GM23338 (cell line): ENCODE measurements around the gene ERAP2. TPM values are rescaled to one million over a fixed set of nuclear protein-coding genes. Genes with fewer than 3 reads are reported as not detected.

ENCODE experiments used
- ATAC-seq: fragments of 200-7000 bp; cut with Tn5 transposase; 3 replicates; pipeline ENCODE4 v1.9.1; 2020
- DNase-seq: peaks from one replicate; pipeline ENCODE4 v3.0.0-alpha.2; 2015; ENCODE audit warnings: low spot score
- H2AFZ ChIP-seq: fragments of 200-600 bp; sonication (generic); 2 replicates; pipeline ENCODE4 v1.8.0; 2016; ENCODE audit warnings: antibody characterized with exemption, mild to moderate bottlenecking, moderate library complexity
- H3F3A ChIP-seq: fragments of 200-600 bp; sonication (generic); replicated peaks from 2 replicates; pipeline ENCODE4 v1.8.0; 2017; ENCODE audit warnings: antibody characterized with exemption, mixed run types, low read depth
- H3K27ac ChIP-seq: fragments of 200-600 bp; sonication (generic); 2 replicates; pipeline ENCODE4 v1.6.1; 2016; ENCODE audit warnings: low read depth
- H3K27me3 ChIP-seq: fragments of 200-600 bp; sonication (generic); 2 replicates; pipeline ENCODE4 v1.8.0; 2016; ENCODE audit warnings: mild to moderate bottlenecking, mixed run types, moderate library complexity; ENCODE audit not compliant: insufficient read depth
- H3K36me3 ChIP-seq: fragments of 200-600 bp; sonication (generic); 2 replicates; pipeline ENCODE4 v1.8.0; 2016; ENCODE audit warnings: mild to moderate bottlenecking; ENCODE audit not compliant: insufficient read depth
- H3K4me1 ChIP-seq: fragments of 200-600 bp; sonication (generic); 2 replicates; pipeline ENCODE4 v1.8.0; 2016; ENCODE audit warnings: mild to moderate bottlenecking, moderate library complexity; ENCODE audit not compliant: insufficient read depth
- H3K4me2 ChIP-seq: fragments of 200-600 bp; sonication (generic); 2 replicates; pipeline ENCODE4 v1.7.1; 2017; ENCODE audit warnings: mixed run types
- H3K4me3 ChIP-seq: fragments of 200-600 bp; sonication (generic); 2 replicates; pipeline ENCODE4 v1.6.1; 2016; ENCODE audit warnings: mixed run types
- H3K79me2 ChIP-seq: fragments of 200-600 bp; sonication (generic); replicated peaks from 2 replicates; pipeline ENCODE4 v1.8.0; 2017; ENCODE audit warnings: mild to moderate bottlenecking; ENCODE audit not compliant: insufficient read depth
- H3K9me2 ChIP-seq: fragments of 200-600 bp; sonication (generic); 2 replicates; pipeline ENCODE4 v1.8.0; 2017; ENCODE audit not compliant: insufficient read depth
- H4K20me1 ChIP-seq: fragments of 200-600 bp; sonication (generic); replicated peaks from 2 replicates; pipeline ENCODE4 v1.8.0; 2017; ENCODE audit warnings: mild to moderate bottlenecking; ENCODE audit not compliant: insufficient read depth
- H3K27ac Mint-ChIP-seq: 2 replicates; pipeline ENCODE4 v1.8.0; 2020; ENCODE audit warnings: inconsistent platforms, mild to moderate bottlenecking, moderate library complexity, mixed read lengths
- H3K27me3 Mint-ChIP-seq: 3 replicates; pipeline ENCODE4 v1.8.0; 2022; ENCODE audit warnings: low read depth, mild to moderate bottlenecking, moderate library complexity, mixed read lengths, inconsistent platforms; ENCODE audit not compliant: insufficient read depth, poor library complexity
- H3K36me3 Mint-ChIP-seq: 3 replicates; pipeline ENCODE4 v1.8.0; 2021; ENCODE audit warnings: low read depth, mild to moderate bottlenecking, inconsistent platforms, moderate library complexity, mixed read lengths
- H3K4me1 Mint-ChIP-seq: 3 replicates; pipeline ENCODE4 v1.8.0; 2020; ENCODE audit warnings: mild to moderate bottlenecking, inconsistent platforms, mixed read lengths
- H3K4me3 Mint-ChIP-seq: 3 replicates; pipeline ENCODE4 v1.8.0; 2021; ENCODE audit warnings: moderate library complexity, mild to moderate bottlenecking, inconsistent platforms, mixed read lengths
- H3K9me3 Mint-ChIP-seq: 3 replicates; pipeline ENCODE4 v1.8.0; 2020; ENCODE audit warnings: moderate library complexity, mild to moderate bottlenecking, inconsistent platforms, mixed read lengths
- CREB1 ChIP-seq: fragments of 250-450 bp; sonication (Bioruptor Pico); IDR thresholded peaks from 2 replicates; pipeline ENCODE4 v1.5.0; 2020; ENCODE audit warnings: low read depth, mild to moderate bottlenecking, moderate library complexity
- EZH2 ChIP-seq: fragments of 200-600 bp; sonication (generic); IDR thresholded peaks from one replicate; pipeline ENCODE4 v1.8.0; 2017; ENCODE audit warnings: antibody characterized with exemption, mild to moderate bottlenecking, low read depth; ENCODE audit not compliant: unreplicated experiment
- EZH2phosphoT487 ChIP-seq: fragments of 200-600 bp; sonication (generic); IDR thresholded peaks from one replicate; pipeline ENCODE4 v1.8.1; 2018; ENCODE audit warnings: antibody characterized with exemption; ENCODE audit not compliant: unreplicated experiment
- JUNB ChIP-seq: IDR thresholded peaks from one replicate; pipeline ENCODE4 v1.6.1; 2016; ENCODE audit warnings: antibody characterized with exemption; ENCODE audit not compliant: unreplicated experiment
- NANOG ChIP-seq: IDR thresholded peaks from 2 replicates; pipeline ENCODE4 v1.6.1; 2016; ENCODE audit warnings: antibody characterized with exemption, borderline replicate concordance
- POLR2AphosphoS5 ChIP-seq: IDR thresholded peaks from 2 replicates; pipeline ENCODE4 v1.6.1; 2016; ENCODE audit warnings: antibody characterized with exemption, low read depth
- REST ChIP-seq: IDR thresholded peaks from one replicate; pipeline ENCODE4 v1.6.1; 2018; ENCODE audit warnings: antibody characterized with exemption; ENCODE audit not compliant: unreplicated experiment
- STAT1 ChIP-seq: IDR thresholded peaks from one replicate; pipeline ENCODE4 v1.6.1; 2016; ENCODE audit warnings: antibody characterized with exemption; ENCODE audit not compliant: unreplicated experiment
- ZNF114 ChIP-seq: fragments of 250-450 bp; sonication (Bioruptor Pico); IDR thresholded peaks from 2 replicates; pipeline ENCODE4 v1.5.0; 2020; ENCODE audit warnings: mild to moderate bottlenecking, moderate library complexity
- ZNF331 ChIP-seq: fragments of 250-450 bp; sonication (Bioruptor Pico); IDR thresholded peaks from 2 replicates; pipeline ENCODE4 v1.5.0; 2020; ENCODE audit warnings: low read depth, mild to moderate bottlenecking, moderate library complexity
- polyA plus RNA-seq: library from polyadenylated mRNA; unstranded; fragments of >200 nt; fragmentation: Nextera tagmentation; extraction: Ambion mirVana; gene quantifications from 2 replicates; pipeline ENCODE4 v1.2.1, GENCODE V29; 2016
- total RNA-seq: library from RNA; depleted of rRNA; stranded (reverse); fragments of >200 nt; shearing (Covaris generic); gene quantifications from 2 replicates; pipeline ENCODE4 v1.2.3, GENCODE V29; 2014
- TF ChIP-seq, protein P1 (sequence below), 2 experiments: fragments of 200-600 bp in 1 of 2; sonication (generic) in 1 of 2; conservative IDR thresholded peaks; 2 replicates each; pipeline versions ENCODE4 v1.5.1 to v1.6.1; 2016 to 2017; ENCODE audit warnings: antibody characterized with exemption in 2 of 2, low read depth in 2 of 2, mild to moderate bottlenecking in 2 of 2, moderate library complexity in 1 of 2
- TF ChIP-seq, protein P2 (sequence below): fragments of 250-450 bp; sonication (Bioruptor Pico); IDR thresholded peaks from 2 replicates; pipeline ENCODE4 v1.5.0; 2020; ENCODE audit warnings: mild to moderate bottlenecking, moderate library complexity
- TF ChIP-seq, protein P3 (sequence below): IDR thresholded peaks from 2 replicates; pipeline ENCODE4 v1.6.1; 2016; ENCODE audit warnings: antibody characterized with exemption

The ERAP2 gene
- total and polyA plus RNA-seq, 2 experiments from 2014 or later, result 0.73 TPM; not detected in 1

DNA sequence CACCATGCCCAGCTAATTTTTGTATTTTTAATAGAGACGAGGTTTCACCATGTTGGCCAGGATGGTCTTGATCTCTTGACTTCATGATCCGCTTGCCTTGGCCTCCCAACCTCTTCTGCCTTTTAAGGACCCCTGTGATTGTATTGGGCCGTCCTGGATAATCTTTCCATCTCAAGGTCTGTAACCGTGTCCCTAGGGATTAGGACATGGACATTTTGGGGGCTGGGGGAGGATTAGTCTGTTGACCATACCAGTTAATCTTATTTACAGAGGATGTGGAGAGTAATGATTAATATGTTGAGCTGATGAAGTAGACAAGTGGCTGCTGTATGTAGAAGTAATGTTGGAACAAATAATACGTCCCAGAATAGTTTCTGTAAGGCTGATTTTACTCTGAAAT is 82.7 kb downstream of the ERAP2 start:
- H3K36me3 Mint-ChIP-seq, result no peaks in the 10 kb centered on the region
- no peak overlapping the region for H3K4me3 Mint-ChIP-seq
- DNase-seq (no peak), ATAC-seq (no peak)
- Histone ChIP-seq H3K79me2 (peaks cover 9% of the 10 kb centered on the region; the same call in 1 of the 2 replicates), H3K4me1 (no peaks in the 10 kb centered on the region), H3K4me2 (no peak overlapping the region), H2AFZ (no peak overlapping the region), H3K27me3 (no peaks in the 10 kb centered on the region), H3F3A (no peaks in the 10 kb centered on the region), H3K9me2 (no peaks in the 10 kb centered on the region), H3K4me3 (no peak overlapping the region), H3K27ac (no peak overlapping the region), H4K20me1 (no peaks in the 10 kb centered on the region), H3K36me3 (no peaks in the 10 kb centered on the region)
- TF ChIP-seq NANOG (no peak), STAT1 (no peak), EZH2phosphoT487 (no peak), ZNF331 (CRISPR knock-in tag) (no peak), POLR2AphosphoS5 (no peak), JUNB (no peak), CREB1 (CRISPR knock-in tag) (no peak), REST (no peak), EZH2 (no peak), ZNF114 (CRISPR knock-in tag) (no peak)
- TF ChIP-seq, protein P1, sequence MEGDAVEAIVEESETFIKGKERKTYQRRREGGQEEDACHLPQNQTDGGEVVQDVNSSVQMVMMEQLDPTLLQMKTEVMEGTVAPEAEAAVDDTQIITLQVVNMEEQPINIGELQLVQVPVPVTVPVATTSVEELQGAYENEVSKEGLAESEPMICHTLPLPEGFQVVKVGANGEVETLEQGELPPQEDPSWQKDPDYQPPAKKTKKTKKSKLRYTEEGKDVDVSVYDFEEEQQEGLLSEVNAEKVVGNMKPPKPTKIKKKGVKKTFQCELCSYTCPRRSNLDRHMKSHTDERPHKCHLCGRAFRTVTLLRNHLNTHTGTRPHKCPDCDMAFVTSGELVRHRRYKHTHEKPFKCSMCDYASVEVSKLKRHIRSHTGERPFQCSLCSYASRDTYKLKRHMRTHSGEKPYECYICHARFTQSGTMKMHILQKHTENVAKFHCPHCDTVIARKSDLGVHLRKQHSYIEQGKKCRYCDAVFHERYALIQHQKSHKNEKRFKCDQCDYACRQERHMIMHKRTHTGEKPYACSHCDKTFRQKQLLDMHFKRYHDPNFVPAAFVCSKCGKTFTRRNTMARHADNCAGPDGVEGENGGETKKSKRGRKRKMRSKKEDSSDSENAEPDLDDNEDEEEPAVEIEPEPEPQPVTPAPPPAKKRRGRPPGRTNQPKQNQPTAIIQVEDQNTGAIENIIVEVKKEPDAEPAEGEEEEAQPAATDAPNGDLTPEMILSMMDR (conservative IDR thresholded peaks at IDR 0.05; ENCODE audit: low read depth in 2 of 2), result no peak
- TF ChIP-seq, protein P2, sequence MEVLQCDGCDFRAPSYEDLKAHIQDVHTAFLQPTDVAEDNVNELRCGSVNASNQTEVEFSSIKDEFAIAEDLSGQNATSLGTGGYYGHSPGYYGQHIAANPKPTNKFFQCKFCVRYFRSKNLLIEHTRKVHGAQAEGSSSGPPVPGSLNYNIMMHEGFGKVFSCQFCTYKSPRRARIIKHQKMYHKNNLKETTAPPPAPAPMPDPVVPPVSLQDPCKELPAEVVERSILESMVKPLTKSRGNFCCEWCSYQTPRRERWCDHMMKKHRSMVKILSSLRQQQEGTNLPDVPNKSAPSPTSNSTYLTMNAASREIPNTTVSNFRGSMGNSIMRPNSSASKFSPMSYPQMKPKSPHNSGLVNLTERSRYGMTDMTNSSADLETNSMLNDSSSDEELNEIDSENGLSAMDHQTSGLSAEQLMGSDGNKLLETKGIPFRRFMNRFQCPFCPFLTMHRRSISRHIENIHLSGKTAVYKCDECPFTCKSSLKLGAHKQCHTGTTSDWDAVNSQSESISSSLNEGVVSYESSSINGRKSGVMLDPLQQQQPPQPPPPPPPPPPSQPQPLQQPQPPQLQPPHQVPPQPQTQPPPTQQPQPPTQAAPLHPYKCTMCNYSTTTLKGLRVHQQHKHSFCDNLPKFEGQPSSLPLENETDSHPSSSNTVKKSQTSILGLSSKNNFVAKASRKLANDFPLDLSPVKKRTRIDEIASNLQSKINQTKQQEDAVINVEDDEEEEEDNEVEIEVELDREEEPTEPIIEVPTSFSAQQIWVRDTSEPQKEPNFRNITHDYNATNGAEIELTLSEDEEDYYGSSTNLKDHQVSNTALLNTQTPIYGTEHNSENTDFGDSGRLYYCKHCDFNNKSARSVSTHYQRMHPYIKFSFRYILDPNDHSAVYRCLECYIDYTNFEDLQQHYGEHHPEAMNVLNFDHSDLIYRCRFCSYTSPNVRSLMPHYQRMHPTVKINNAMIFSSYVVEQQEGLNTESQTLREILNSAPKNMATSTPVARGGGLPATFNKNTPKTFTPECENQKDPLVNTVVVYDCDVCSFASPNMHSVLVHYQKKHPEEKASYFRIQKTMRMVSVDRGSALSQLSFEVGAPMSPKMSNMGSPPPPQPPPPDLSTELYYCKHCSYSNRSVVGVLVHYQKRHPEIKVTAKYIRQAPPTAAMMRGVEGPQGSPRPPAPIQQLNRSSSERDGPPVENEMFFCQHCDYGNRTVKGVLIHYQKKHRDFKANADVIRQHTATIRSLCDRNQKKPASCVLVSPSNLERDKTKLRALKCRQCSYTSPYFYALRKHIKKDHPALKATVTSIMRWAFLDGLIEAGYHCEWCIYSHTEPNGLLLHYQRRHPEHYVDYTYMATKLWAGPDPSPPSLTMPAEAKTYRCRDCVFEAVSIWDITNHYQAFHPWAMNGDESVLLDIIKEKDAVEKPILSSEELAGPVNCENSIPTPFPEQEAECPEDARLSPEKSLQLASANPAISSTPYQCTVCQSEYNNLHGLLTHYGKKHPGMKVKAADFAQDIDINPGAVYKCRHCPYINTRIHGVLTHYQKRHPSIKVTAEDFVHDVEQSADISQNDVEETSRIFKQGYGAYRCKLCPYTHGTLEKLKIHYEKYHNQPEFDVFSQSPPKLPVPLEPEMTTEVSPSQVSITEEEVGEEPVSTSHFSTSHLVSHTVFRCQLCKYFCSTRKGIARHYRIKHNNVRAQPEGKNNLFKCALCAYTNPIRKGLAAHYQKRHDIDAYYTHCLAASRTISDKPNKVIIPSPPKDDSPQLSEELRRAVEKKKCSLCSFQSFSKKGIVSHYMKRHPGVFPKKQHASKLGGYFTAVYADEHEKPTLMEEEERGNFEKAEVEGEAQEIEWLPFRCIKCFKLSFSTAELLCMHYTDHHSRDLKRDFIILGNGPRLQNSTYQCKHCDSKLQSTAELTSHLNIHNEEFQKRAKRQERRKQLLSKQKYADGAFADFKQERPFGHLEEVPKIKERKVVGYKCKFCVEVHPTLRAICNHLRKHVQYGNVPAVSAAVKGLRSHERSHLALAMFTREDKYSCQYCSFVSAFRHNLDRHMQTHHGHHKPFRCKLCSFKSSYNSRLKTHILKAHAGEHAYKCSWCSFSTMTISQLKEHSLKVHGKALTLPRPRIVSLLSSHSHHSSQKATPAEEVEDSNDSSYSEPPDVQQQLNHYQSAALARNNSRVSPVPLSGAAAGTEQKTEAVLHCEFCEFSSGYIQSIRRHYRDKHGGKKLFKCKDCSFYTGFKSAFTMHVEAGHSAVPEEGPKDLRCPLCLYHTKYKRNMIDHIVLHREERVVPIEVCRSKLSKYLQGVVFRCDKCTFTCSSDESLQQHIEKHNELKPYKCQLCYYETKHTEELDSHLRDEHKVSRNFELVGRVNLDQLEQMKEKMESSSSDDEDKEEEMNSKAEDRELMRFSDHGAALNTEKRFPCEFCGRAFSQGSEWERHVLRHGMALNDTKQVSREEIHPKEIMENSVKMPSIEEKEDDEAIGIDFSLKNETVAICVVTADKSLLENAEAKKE, result no peak
- TF ChIP-seq, protein P3, sequence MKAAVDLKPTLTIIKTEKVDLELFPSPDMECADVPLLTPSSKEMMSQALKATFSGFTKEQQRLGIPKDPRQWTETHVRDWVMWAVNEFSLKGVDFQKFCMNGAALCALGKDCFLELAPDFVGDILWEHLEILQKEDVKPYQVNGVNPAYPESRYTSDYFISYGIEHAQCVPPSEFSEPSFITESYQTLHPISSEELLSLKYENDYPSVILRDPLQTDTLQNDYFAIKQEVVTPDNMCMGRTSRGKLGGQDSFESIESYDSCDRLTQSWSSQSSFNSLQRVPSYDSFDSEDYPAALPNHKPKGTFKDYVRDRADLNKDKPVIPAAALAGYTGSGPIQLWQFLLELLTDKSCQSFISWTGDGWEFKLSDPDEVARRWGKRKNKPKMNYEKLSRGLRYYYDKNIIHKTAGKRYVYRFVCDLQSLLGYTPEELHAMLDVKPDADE, result no peak
- peaks cover 2% of the 10 kb centered on the region for H3K27me3 Mint-ChIP-seq
- H3K4me1 Mint-ChIP-seq, result peaks cover 2% of the 10 kb centered on the region; the same call in 2 of the 3 replicates
- no peaks in the 10 kb centered on the region for H3K9me3 Mint-ChIP-seq
- no peak overlapping the region for H3K27ac Mint-ChIP-seq
